ENCODE results near the gene UNC93B1. TPM values are rescaled to one million over a fixed set of nuclear protein-coding genes. Genes with fewer than 3 reads are reported as not detected.
A peak's percentile ranks its signal among the peaks of the same experiment; 100 is the strongest.

The UNC93B1 gene
- total RNA-seq, 2 donors from 2014 or later: 31.5 to 41.7 TPM

GRCh38 chr11:68024508-68024907 lies 20.6 kb upstream of the UNC93B1 start:
- Histone ChIP-seq H3K27ac (no peak overlapping the region), H3K4me1 (replicated peaks) (peaks cover 4% of the 10 kb centered on the region), H3K4me3 (no peak overlapping the region), H3K9me3 (no peaks in the 10 kb centered on the region), H3K27me3 (replicated peaks; ENCODE audit: insufficient read depth) (no peaks in the 10 kb centered on the region), H3K36me3 (no peaks in the 10 kb centered on the region)
- WGBS: 62% methylated on average over 5 of the region's 5 CpGs
- no peak for DNase-seq (ENCODE audit: low spot score)
- intact Hi-C loops (cut with DNase I): no loop called here
- TF ChIP-seq POLR2A (IDR thresholded peaks at IDR 0.05) (no peak), POLR2AphosphoS5 (IDR thresholded peaks at IDR 0.05) (no peak), CTCF (IDR thresholded peaks at IDR 0.05) (no peak)

- no peaks in the 10 kb centered on the region for H3K9me3 ChIP-seq
- no peak overlapping the region for H3K4me3 ChIP-seq
- H3K4me1 ChIP-seq (replicated peaks): no peaks in the 10 kb centered on the region
- TF ChIP-seq POLR2A (IDR thresholded peaks at IDR 0.05): no peak
- no peak for TF ChIP-seq POLR2AphosphoS5 (IDR thresholded peaks at IDR 0.05)
- TF ChIP-seq CTCF (IDR thresholded peaks at IDR 0.05): no peak
- H3K27me3 ChIP-seq (replicated peaks; ENCODE audit: insufficient read depth): no peaks in the 10 kb centered on the region
- intact Hi-C loops (cut with DNase I): no loop called here
- 86% methylated on average over 13 of the region's 13 CpGs for WGBS
- H3K36me3 ChIP-seq: no peaks in the 10 kb centered on the region
- H3K27ac ChIP-seq: no peak overlapping the region
- no peak for DNase-seq (ENCODE audit: low spot score)
Measured at GRCh38 chr11:68022531-68022930, 18.6 kb upstream of the UNC93B1 start.

GRCh38 chr11:68021167-68021787 lies 17.4 kb upstream of the UNC93B1 start:
- Histone ChIP-seq H3K36me3 (no peaks in the 10 kb centered on the region), H3K27me3 (replicated peaks; ENCODE audit: insufficient read depth) (no peaks in the 10 kb centered on the region), H3K4me3 (no peak overlapping the region), H3K27ac (no peak overlapping the region), H3K4me1 (replicated peaks) (no peaks in the 10 kb centered on the region), H3K9me3 (no peaks in the 10 kb centered on the region)
- 74% methylated on average over 27 of the region's 27 CpGs for WGBS
- intact Hi-C loops (cut with DNase I): no loop called here
- TF ChIP-seq CTCF (IDR thresholded peaks at IDR 0.05): peak in 2 of 4 experiments; percentile 21 to 55
- TF ChIP-seq POLR2AphosphoS5 (IDR thresholded peaks at IDR 0.05): no peak
- no peak for DNase-seq (ENCODE audit: low spot score)

GRCh38 chr11:68020575-68020974 lies 16.7 kb upstream of the UNC93B1 start:
- Histone ChIP-seq H3K36me3 (no peaks in the 10 kb centered on the region), H3K27me3 (replicated peaks; ENCODE audit: insufficient read depth) (no peaks in the 10 kb centered on the region), H3K4me3 (no peak overlapping the region), H3K9me3 (no peaks in the 10 kb centered on the region), H3K27ac (no peak overlapping the region), H3K4me1 (replicated peaks) (no peaks in the 10 kb centered on the region)
- TF ChIP-seq CTCF (IDR thresholded peaks at IDR 0.05) (peak in 2 of 4 experiments; percentile 41 to 45), POLR2A (IDR thresholded peaks at IDR 0.05) (no peak)
- DNase-seq (ENCODE audit: low spot score): no peak
- 33% methylated on average over 11 of the region's 11 CpGs for WGBS
- intact Hi-C loops (cut with DNase I): no loop called here

- no peak for TF ChIP-seq POLR2A (IDR thresholded peaks at IDR 0.05)
- no peak for TF ChIP-seq POLR2AphosphoS5 (IDR thresholded peaks at IDR 0.05)
- no peak for TF ChIP-seq CTCF (IDR thresholded peaks at IDR 0.05)
- WGBS: 82% methylated on average over 12 of the region's 12 CpGs
- H3K4me1 ChIP-seq (replicated peaks): no peaks in the 10 kb centered on the region
- no peak for DNase-seq (ENCODE audit: low spot score)
- no peaks in the 10 kb centered on the region for H3K36me3 ChIP-seq
- H3K27me3 ChIP-seq (replicated peaks; ENCODE audit: insufficient read depth): no peaks in the 10 kb centered on the region
- intact Hi-C loops (cut with DNase I): no loop called here
- H3K4me3 ChIP-seq: no peak overlapping the region
- no peak overlapping the region for H3K27ac ChIP-seq
- no peaks in the 10 kb centered on the region for H3K9me3 ChIP-seq
Measured at GRCh38 chr11:68019486-68019885, 15.6 kb upstream of the UNC93B1 start.

Data from prostate gland (tissue), 2 donors.